Occipital lobe (tissue), 1 donor: Measurements from ENCODE around the gene OR1S2. TPM values are rescaled to one million over a fixed set of nuclear protein-coding genes. Genes with fewer than 3 reads are reported as not detected.

Experiments used
- total RNA-seq: library from RNA; depleted of rRNA; stranded (reverse); fragments of >200 nt; gene quantifications from one replicate; pipeline ENCODE4 v1.2.3, GENCODE V29; 2014

OR1S2 gene
- total RNA-seq, 1 donor from 2014 or later, result not detected

Other genes starting within 250 kb of the OR1S2 start
- not detected for gene OR9Q1, start 180.3 kb downstream of the OR1S2 start, total RNA-seq
- gene OR6Q1, start 173.2 kb downstream of the OR1S2 start, total RNA-seq, result not detected
- gene OR9I1, start 78.6 kb downstream of the OR1S2 start, total RNA-seq, result not detected
- gene OR9Q2, start 15.1 kb downstream of the OR1S2 start, total RNA-seq, result not detected
- not detected for gene OR1S1, start 8.6 kb upstream of the OR1S2 start, total RNA-seq
- gene OR10Q1, start 24.8 kb upstream of the OR1S2 start, total RNA-seq, result not detected
- gene OR10W1, start 64.1 kb upstream of the OR1S2 start, total RNA-seq, result not detected
- gene OR5B17, start 154.9 kb upstream of the OR1S2 start, total RNA-seq, result not detected
- not detected for gene OR5B3, start 202.7 kb upstream of the OR1S2 start, total RNA-seq
- gene OR5B2, start 224.0 kb upstream of the OR1S2 start, total RNA-seq, result not detected
- gene OR5B12, start 238.1 kb upstream of the OR1S2 start, total RNA-seq, result not detected